ENCODE results near the gene INPP5K. TPM values are rescaled to one million over a fixed set of nuclear protein-coding genes. Genes with fewer than 3 reads are reported as not detected.
"Not testable (repeated sequence)": the region's sequence is repeated elsewhere in the genome, so short reads cannot be mapped to it uniquely, and the experiment has no call there.

INPP5K gene
- total RNA-seq, 1 donor from 2014 or later, result 29.8 TPM

DNA sequence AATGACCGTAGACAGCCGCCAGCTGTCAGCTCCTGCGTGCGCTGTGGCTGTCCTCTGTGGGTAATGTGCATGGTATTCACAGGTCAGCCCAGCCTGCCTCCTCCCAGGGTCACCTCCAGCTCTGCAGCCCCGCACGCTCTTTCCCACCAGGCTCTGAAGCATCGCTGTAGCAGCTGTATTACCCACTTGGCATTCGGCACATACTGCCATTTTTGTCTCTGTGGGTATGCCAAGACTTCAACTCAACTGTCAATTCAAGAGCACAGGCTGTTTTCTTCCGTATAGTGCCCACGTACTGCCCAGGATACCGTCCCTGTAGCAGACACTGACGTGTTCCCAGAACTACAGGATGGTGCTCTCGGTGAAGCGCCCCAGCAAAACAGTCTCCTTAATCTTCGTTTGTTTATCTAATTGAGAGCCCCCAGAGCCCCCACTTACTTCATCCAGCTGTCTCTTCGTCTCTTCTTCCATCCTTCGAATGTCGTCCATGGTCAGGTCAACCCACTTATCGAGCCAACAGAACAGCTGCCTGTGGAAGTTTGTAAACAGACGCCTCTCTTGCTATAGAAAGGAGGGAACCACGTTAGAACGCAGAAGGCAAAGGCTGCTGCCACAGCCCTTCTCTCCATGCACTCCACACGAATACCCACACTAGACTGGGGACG lies 17.4 kb upstream of the INPP5K start:
- Mint-ChIP-seq H3K9me3 (ENCODE audit: low read depth) (no peaks in the 10 kb centered on the region), H3K4me1 (ENCODE audit: low read depth) (no peaks in the 10 kb centered on the region), H3K36me3 (ENCODE audit: insufficient read depth) (peaks cover 5% of the 10 kb centered on the region), H3K27me3 (no peaks in the 10 kb centered on the region), H3K4me3 (ENCODE audit: low read depth) (no peak overlapping the region), H3K27ac (peak overlapping the region; percentile 56)
- no peak for DNase-seq (ENCODE audit: low spot score, unreplicated experiment)
- TF ChIP-seq, protein P1, sequence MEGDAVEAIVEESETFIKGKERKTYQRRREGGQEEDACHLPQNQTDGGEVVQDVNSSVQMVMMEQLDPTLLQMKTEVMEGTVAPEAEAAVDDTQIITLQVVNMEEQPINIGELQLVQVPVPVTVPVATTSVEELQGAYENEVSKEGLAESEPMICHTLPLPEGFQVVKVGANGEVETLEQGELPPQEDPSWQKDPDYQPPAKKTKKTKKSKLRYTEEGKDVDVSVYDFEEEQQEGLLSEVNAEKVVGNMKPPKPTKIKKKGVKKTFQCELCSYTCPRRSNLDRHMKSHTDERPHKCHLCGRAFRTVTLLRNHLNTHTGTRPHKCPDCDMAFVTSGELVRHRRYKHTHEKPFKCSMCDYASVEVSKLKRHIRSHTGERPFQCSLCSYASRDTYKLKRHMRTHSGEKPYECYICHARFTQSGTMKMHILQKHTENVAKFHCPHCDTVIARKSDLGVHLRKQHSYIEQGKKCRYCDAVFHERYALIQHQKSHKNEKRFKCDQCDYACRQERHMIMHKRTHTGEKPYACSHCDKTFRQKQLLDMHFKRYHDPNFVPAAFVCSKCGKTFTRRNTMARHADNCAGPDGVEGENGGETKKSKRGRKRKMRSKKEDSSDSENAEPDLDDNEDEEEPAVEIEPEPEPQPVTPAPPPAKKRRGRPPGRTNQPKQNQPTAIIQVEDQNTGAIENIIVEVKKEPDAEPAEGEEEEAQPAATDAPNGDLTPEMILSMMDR (IDR thresholded peaks at IDR 0.05; ENCODE audit: unreplicated experiment), result no peak

DNA sequence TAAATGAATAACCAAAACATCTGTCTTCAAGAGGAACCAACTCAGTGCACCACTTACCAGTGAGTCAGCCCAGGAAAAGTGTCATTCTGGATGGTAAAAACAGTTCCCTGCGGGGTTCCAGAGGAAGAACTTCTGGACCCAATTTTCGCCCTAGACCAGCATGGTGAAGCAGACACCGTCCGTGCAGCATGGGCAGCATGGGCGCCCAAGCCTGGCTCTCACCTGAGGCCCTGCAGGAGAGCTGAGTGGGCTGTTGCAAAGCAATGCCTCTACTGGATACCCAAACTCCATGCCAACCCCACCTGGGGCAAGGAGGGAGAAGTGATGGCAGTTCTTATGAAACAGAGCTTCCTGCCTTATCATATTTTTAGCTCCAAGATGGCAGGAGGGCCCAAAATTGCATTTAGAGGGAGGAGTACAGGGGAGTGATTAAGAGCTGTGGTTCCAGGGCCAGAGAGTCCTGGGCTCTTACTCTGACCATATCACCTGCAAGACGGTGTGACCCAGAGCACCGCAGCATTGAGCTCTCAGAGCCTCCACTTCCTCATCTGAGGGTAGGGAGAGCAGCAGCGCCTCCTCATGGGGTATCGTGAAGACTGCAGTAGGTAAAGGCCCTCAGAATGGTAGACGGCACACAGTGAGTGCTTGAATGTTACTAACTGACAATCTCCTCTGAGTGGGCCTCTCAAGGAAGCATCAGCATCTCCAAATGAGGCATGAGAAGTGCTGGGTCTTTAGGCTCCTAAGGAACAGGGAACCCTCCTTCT lies 16.6 kb upstream of the INPP5K start:
- DNase-seq (ENCODE audit: low spot score, unreplicated experiment), result no peak
- Mint-ChIP-seq H3K9me3 (ENCODE audit: low read depth) (no peaks in the 10 kb centered on the region), H3K27ac (no peak overlapping the region), H3K27me3 (no peaks in the 10 kb centered on the region), H3K4me1 (ENCODE audit: low read depth) (no peaks in the 10 kb centered on the region), H3K4me3 (ENCODE audit: low read depth) (no peak overlapping the region), H3K36me3 (ENCODE audit: insufficient read depth) (peaks cover 7% of the 10 kb centered on the region)
- TF ChIP-seq, protein P1 (IDR thresholded peaks at IDR 0.05; ENCODE audit: unreplicated experiment), result peak; percentile 31

DNA sequence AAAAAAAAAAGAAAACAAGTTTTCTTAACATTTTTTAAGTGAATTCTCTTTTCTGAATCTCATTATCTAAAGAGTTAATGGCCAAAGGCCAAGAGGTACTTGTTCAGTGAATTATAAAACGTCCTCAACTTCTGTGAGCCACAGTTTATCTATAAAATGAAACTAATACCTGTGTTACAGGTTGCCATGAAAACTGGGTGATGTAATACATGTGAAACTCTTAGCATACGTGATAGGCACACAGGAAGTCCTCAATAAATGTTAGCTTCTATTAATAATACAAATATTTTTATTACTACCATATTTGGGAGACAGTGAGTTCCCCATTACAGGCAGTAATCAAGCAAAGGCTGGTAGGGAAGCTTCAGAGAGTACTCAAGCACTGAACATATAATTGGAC lies 13.5 kb upstream of the INPP5K start:
- TF ChIP-seq, protein P1 (IDR thresholded peaks at IDR 0.05; ENCODE audit: unreplicated experiment), result no peak
- no peak overlapping the region for H3K27ac Mint-ChIP-seq
- H3K27me3 Mint-ChIP-seq, result no peaks in the 10 kb centered on the region
- no peak for DNase-seq (ENCODE audit: low spot score, unreplicated experiment)
- no peaks in the 10 kb centered on the region for H3K9me3 Mint-ChIP-seq (ENCODE audit: low read depth)
- H3K36me3 Mint-ChIP-seq (ENCODE audit: insufficient read depth), result peaks cover 7% of the 10 kb centered on the region
- H3K4me1 Mint-ChIP-seq (ENCODE audit: low read depth), result no peaks in the 10 kb centered on the region
- no peak overlapping the region for H3K4me3 Mint-ChIP-seq (ENCODE audit: low read depth)

DNA sequence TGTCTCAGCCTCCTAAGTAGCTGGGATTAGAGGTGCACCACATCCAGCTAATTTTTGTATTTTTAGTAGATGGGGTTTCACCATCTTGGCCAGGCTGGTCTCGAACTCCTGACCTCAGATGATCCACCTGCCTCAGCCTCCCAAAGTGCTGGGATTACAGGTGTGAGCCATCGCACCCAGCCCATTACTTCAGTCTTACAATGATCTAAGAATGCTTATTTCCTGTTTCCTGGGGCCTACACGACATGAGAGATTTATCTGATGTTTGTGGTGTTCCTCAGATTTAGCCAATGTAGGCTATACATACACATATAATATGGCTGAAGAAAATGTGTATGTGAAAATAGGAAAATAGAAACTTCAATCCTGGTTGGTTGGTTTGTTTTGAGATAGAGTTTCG lies 10.5 kb upstream of the INPP5K start:
- H3K4me1 Mint-ChIP-seq (ENCODE audit: low read depth); H3K4me3 Mint-ChIP-seq (ENCODE audit: low read depth); H3K27me3 Mint-ChIP-seq; H3K9me3 Mint-ChIP-seq (ENCODE audit: low read depth); H3K36me3 Mint-ChIP-seq (ENCODE audit: insufficient read depth); DNase-seq (ENCODE audit: low spot score, unreplicated experiment); H3K27ac Mint-ChIP-seq: not testable (repeated sequence)

DNA sequence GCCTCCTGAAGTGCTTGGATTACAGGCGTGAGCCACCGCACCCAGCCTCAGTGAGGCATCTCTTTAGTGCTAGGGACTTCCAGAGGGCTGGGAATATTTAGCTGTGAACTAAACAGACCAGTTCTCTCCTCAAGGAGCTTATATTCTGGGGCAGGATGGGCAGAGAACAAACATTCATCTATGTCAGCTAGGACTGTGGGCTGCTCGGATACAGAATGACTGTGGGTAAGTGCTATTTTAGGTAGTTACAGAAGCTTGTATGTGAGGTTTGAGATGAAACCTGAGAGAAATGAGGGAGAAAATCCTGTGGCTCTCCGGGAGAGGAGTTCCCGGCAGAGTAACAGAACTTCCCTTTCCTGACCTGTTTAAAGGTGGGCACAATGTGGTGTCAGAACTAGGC lies 6.2 kb upstream of the INPP5K start:
- Mint-ChIP-seq H3K27ac (no peak overlapping the region), H3K4me3 (ENCODE audit: low read depth) (no peak overlapping the region), H3K9me3 (ENCODE audit: low read depth) (no peaks in the 10 kb centered on the region), H3K27me3 (no peaks in the 10 kb centered on the region), H3K4me1 (ENCODE audit: low read depth) (no peaks in the 10 kb centered on the region), H3K36me3 (ENCODE audit: insufficient read depth) (peaks cover 1% of the 10 kb centered on the region)
- TF ChIP-seq, protein P1 (IDR thresholded peaks at IDR 0.05; ENCODE audit: unreplicated experiment), result no peak
- no peak for DNase-seq (ENCODE audit: low spot score, unreplicated experiment)
